ENCODE results near the gene CNN3. TPM values are rescaled to one million over a fixed set of nuclear protein-coding genes. Genes with fewer than 3 reads are reported as not detected.

The CNN3 gene
- total RNA-seq, 2 experiments from 2014 or later: 1.1 to 1.4 TPM

DNA sequence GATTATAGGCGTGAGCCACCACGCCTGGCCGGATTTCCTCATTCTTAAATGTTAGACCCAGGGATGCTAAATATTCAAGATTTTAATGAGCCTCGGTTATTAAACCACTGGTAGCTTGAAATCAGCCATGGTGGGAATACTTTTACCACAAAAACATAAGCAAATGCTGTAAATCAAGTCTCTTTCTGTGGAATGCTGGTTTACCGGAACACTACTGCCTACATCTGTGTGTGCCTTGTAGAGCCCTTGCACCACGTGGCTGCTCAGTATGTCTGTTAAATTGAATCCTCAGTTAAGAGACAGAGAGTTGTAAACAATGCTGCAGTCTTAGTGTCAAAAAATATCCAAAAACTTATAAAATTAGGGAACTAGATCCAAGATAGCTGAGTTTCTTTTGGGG, 26.8 kb upstream of the CNN3 start:
- Histone ChIP-seq H3K4me1 (ENCODE audit: insufficient read depth, low read length) (no peaks in the 10 kb centered on the region), H3K27me3 (ENCODE audit: control insufficient read depth in 1 of 2, insufficient read depth in 2 of 2, low read length in 2 of 2) (no peaks in the 10 kb centered on the region), H3K9me3 (ENCODE audit: control insufficient read depth in 1 of 2, insufficient read depth in 1 of 2, low read length in 2 of 2) (no peaks in the 10 kb centered on the region), H3K36me3 (ENCODE audit: insufficient read depth, low read length) (no peaks in the 10 kb centered on the region), H3K27ac (ENCODE audit: low read depth in 1 of 2, low read length in 2 of 2) (no peak overlapping the region), H3K4me3 (ENCODE audit: low read length) (no peak overlapping the region)
- TF ChIP-seq, protein P1, sequence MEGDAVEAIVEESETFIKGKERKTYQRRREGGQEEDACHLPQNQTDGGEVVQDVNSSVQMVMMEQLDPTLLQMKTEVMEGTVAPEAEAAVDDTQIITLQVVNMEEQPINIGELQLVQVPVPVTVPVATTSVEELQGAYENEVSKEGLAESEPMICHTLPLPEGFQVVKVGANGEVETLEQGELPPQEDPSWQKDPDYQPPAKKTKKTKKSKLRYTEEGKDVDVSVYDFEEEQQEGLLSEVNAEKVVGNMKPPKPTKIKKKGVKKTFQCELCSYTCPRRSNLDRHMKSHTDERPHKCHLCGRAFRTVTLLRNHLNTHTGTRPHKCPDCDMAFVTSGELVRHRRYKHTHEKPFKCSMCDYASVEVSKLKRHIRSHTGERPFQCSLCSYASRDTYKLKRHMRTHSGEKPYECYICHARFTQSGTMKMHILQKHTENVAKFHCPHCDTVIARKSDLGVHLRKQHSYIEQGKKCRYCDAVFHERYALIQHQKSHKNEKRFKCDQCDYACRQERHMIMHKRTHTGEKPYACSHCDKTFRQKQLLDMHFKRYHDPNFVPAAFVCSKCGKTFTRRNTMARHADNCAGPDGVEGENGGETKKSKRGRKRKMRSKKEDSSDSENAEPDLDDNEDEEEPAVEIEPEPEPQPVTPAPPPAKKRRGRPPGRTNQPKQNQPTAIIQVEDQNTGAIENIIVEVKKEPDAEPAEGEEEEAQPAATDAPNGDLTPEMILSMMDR (IDR thresholded peaks at IDR 0.05): no peak
- Mint-ChIP-seq H3K27me3 (peaks cover 1% of the 10 kb centered on the region), H3K36me3 (ENCODE audit: low read depth) (no peaks in the 10 kb centered on the region), H3K27ac (no peak overlapping the region), H3K4me1 (ENCODE audit: low read depth) (no peaks in the 10 kb centered on the region), H3K9me3 (no peaks in the 10 kb centered on the region), H3K4me3 (no peak overlapping the region)
- no peak for DNase-seq
- intact Hi-C loops (cut with DNase I, micrococcal nuclease): no loop called here
- ChIA-PET CTCF (no interaction called here), POLR2A (no interaction called here)
- no peak for ATAC-seq (ENCODE audit: poor library complexity)

DNA sequence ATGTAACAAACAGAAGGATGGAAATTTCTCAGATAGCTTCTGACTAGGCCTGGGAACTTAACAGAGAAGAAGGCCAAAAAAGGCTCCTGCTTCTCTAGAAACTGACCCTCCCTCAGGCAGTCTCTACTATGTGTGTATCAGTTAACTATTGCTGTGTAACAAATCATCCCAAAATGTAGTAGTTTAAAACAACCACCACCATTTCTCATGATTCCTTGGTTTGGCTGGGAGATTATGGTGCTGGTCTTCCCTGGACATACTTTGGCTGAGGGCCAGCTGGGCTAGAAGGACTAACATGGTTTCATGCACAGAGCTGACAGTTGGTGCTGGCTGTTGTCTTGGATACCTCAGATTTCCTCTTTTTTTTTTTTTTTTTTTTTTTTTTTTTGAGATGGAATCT, 26.2 kb upstream of the CNN3 start:
- ChIA-PET CTCF (interaction anchor here (0.6 kb wide), 1 partner anchor 290 kb away, joined by 3 read pairs; no protein-coding TSS in a partner anchor), POLR2A (no interaction called here)
- no peaks in the 10 kb centered on the region for H3K9me3 Mint-ChIP-seq
- H3K27ac ChIP-seq (ENCODE audit: low read depth in 1 of 2, low read length in 2 of 2): no peak overlapping the region
- intact Hi-C loops (cut with DNase I, micrococcal nuclease): no loop called here
- H3K4me1 ChIP-seq (ENCODE audit: insufficient read depth, low read length): no peaks in the 10 kb centered on the region
- H3K4me1 Mint-ChIP-seq (ENCODE audit: low read depth): no peaks in the 10 kb centered on the region
- no peak for DNase-seq
- H3K36me3 Mint-ChIP-seq (ENCODE audit: low read depth): no peaks in the 10 kb centered on the region
- no peaks in the 10 kb centered on the region for H3K36me3 ChIP-seq (ENCODE audit: insufficient read depth, low read length)
- H3K27ac Mint-ChIP-seq: no peak overlapping the region
- H3K27me3 ChIP-seq (ENCODE audit: control insufficient read depth in 1 of 2, insufficient read depth in 2 of 2, low read length in 2 of 2): no peaks in the 10 kb centered on the region
- ATAC-seq (ENCODE audit: poor library complexity): no peak
- H3K9me3 ChIP-seq (ENCODE audit: control insufficient read depth in 1 of 2, insufficient read depth in 1 of 2, low read length in 2 of 2): no peaks in the 10 kb centered on the region
- no peak overlapping the region for H3K4me3 ChIP-seq (ENCODE audit: low read length)
- H3K4me3 Mint-ChIP-seq: no peak overlapping the region
- TF ChIP-seq, protein P1 (IDR thresholded peaks at IDR 0.05): no peak
- H3K27me3 Mint-ChIP-seq: peaks cover 4% of the 10 kb centered on the region

DNA sequence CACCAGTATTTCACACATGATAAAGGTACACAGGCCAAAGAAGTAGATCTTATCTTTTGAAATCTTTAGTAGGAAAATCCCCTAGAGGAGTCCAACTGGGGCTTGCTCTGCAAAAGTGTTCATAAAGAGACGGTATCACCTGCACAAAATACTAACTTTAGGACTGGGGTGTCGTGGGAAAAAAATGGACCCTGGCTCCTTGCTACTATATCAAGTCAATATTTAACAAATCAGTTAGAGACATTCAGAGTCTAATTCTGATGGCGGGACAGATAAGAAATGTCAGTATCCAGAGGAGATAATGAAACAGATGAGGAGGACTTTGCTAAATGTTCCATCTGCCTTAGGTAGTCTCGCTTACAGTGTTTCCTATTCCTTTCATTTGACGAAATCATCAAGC, 25.6 kb upstream of the CNN3 start:
- Mint-ChIP-seq H3K4me3 (no peak overlapping the region), H3K27me3 (peaks cover 4% of the 10 kb centered on the region), H3K4me1 (ENCODE audit: low read depth) (no peaks in the 10 kb centered on the region), H3K36me3 (ENCODE audit: low read depth) (no peaks in the 10 kb centered on the region), H3K27ac (no peak overlapping the region), H3K9me3 (no peaks in the 10 kb centered on the region)
- ChIA-PET POLR2A (no interaction called here), CTCF (interaction anchor here (0.6 kb wide), 1 partner anchor 290 kb away, joined by 3 read pairs; no protein-coding TSS in a partner anchor)
- intact Hi-C loops (cut with DNase I, micrococcal nuclease): no loop called here
- ATAC-seq (ENCODE audit: poor library complexity) (no peak), DNase-seq (no peak)
- TF ChIP-seq, protein P1 (IDR thresholded peaks at IDR 0.05): no peak
- H3K4me1 ChIP-seq (ENCODE audit: insufficient read depth, low read length): no peaks in the 10 kb centered on the region
- H3K27me3 ChIP-seq (ENCODE audit: control insufficient read depth in 1 of 2, insufficient read depth in 2 of 2, low read length in 2 of 2): no peaks in the 10 kb centered on the region
- H3K36me3 ChIP-seq (ENCODE audit: insufficient read depth, low read length): no peaks in the 10 kb centered on the region
- no peak overlapping the region for H3K27ac ChIP-seq (ENCODE audit: low read depth in 1 of 2, low read length in 2 of 2)
- H3K4me3 ChIP-seq (ENCODE audit: low read length): no peak overlapping the region
- no peaks in the 10 kb centered on the region for H3K9me3 ChIP-seq (ENCODE audit: control insufficient read depth in 1 of 2, insufficient read depth in 1 of 2, low read length in 2 of 2)
